ENCODE measurements around the gene AMFR. TPM values are rescaled to one million over a fixed set of nuclear protein-coding genes. Genes with fewer than 3 reads are reported as not detected.

The AMFR gene
- total RNA-seq, 2 donors from 2014 or later = 64.8 to 102 TPM

GRCh38 chr16:56421313-56421712 is 4.0 kb downstream of the AMFR start:
- no peak for ATAC-seq
- H3K36me3 Mint-ChIP-seq (ENCODE audit: low read depth) = no peaks in the 10 kb centered on the region
- H3K4me1 Mint-ChIP-seq = peaks cover 33% of the 10 kb centered on the region

GRCh38 chr16:56420613-56421012 is 4.7 kb downstream of the AMFR start:
- H3K36me3 Mint-ChIP-seq (ENCODE audit: low read depth) = no peaks in the 10 kb centered on the region
- DNase-seq (no peak), ATAC-seq (no peak)
- H3K9me3 ChIP-seq (ENCODE audit: control insufficient read depth, low read length, poor library complexity, severe bottlenecking) = no peaks in the 10 kb centered on the region
- H3K27ac Mint-ChIP-seq = peak overlapping the region; percentile 37
- H3K4me1 Mint-ChIP-seq = peaks cover 36% of the 10 kb centered on the region
- no peak overlapping the region for H3K4me3 Mint-ChIP-seq
- H3K27me3 Mint-ChIP-seq = no peaks in the 10 kb centered on the region

More at GRCh38 chr16:56421313-56421712, 4.0 kb downstream of the AMFR start:
- H3K4me3 Mint-ChIP-seq = no peak overlapping the region
- H3K27me3 Mint-ChIP-seq = no peaks in the 10 kb centered on the region
- H3K27ac Mint-ChIP-seq = no peak overlapping the region
- no peaks in the 10 kb centered on the region for H3K9me3 ChIP-seq (ENCODE audit: control insufficient read depth, low read length, poor library complexity, severe bottlenecking)
- DNase-seq = no peak

- no peak for DNase-seq
- H3K27me3 Mint-ChIP-seq = no peaks in the 10 kb centered on the region
- H3K27ac Mint-ChIP-seq = peak overlapping the region; percentile 37
- H3K36me3 Mint-ChIP-seq (ENCODE audit: low read depth) = no peaks in the 10 kb centered on the region
- no peak overlapping the region for H3K4me3 Mint-ChIP-seq
- peaks cover 40% of the 10 kb centered on the region for H3K4me1 Mint-ChIP-seq
- H3K9me3 ChIP-seq (ENCODE audit: control insufficient read depth, low read length, poor library complexity, severe bottlenecking) = no peaks in the 10 kb centered on the region
- no peak for ATAC-seq
Observed at GRCh38 chr16:56419740-56420548, 5.4 kb downstream of the AMFR start.

- Mint-ChIP-seq H3K4me3 (no peak overlapping the region), H3K4me1 (peaks cover 23% of the 10 kb centered on the region), H3K36me3 (ENCODE audit: low read depth) (peaks cover 2% of the 10 kb centered on the region), H3K27me3 (no peaks in the 10 kb centered on the region), H3K27ac (no peak overlapping the region)
- ATAC-seq (no peak), DNase-seq (no peak)
- H3K9me3 ChIP-seq (ENCODE audit: control insufficient read depth, low read length, poor library complexity, severe bottlenecking) = no peaks in the 10 kb centered on the region
Observed at GRCh38 chr16:56417138-56417537, 8.2 kb downstream of the AMFR start.

- Mint-ChIP-seq H3K36me3 (ENCODE audit: low read depth) (peaks cover 2% of the 10 kb centered on the region), H3K27me3 (no peaks in the 10 kb centered on the region), H3K4me1 (peaks cover 19% of the 10 kb centered on the region), H3K27ac (no peak overlapping the region), H3K4me3 (no peak overlapping the region)
- no peak for ATAC-seq
- no peak for DNase-seq
- no peaks in the 10 kb centered on the region for H3K9me3 ChIP-seq (ENCODE audit: control insufficient read depth, low read length, poor library complexity, severe bottlenecking)
Observed at GRCh38 chr16:56415875-56416274, 9.5 kb downstream of the AMFR start.

- Mint-ChIP-seq H3K36me3 (ENCODE audit: low read depth) (peaks cover 2% of the 10 kb centered on the region), H3K4me3 (no peak overlapping the region), H3K27ac (no peak overlapping the region), H3K4me1 (peaks cover 11% of the 10 kb centered on the region), H3K27me3 (no peaks in the 10 kb centered on the region)
- ATAC-seq (no peak), DNase-seq (no peak)
- no peaks in the 10 kb centered on the region for H3K9me3 ChIP-seq (ENCODE audit: control insufficient read depth, low read length, poor library complexity, severe bottlenecking)
Observed at GRCh38 chr16:56414366-56414765, 11.0 kb downstream of the AMFR start.

GRCh38 chr16:56413381-56413780 is 12.0 kb downstream of the AMFR start:
- no peak for ATAC-seq

GRCh38 chr16:56411624-56412023 is 13.7 kb downstream of the AMFR start:
- ATAC-seq (no peak), DNase-seq (no peak)
- H3K4me3 Mint-ChIP-seq = no peak overlapping the region
- peaks cover 13% of the 10 kb centered on the region for H3K4me1 Mint-ChIP-seq
- no peaks in the 10 kb centered on the region for H3K27me3 Mint-ChIP-seq
- H3K27ac Mint-ChIP-seq = no peak overlapping the region
- no peaks in the 10 kb centered on the region for H3K9me3 ChIP-seq (ENCODE audit: control insufficient read depth, low read length, poor library complexity, severe bottlenecking)
- peaks cover 6% of the 10 kb centered on the region for H3K36me3 Mint-ChIP-seq (ENCODE audit: low read depth)

More at GRCh38 chr16:56413381-56413780, 12.0 kb downstream of the AMFR start:
- peaks cover 12% of the 10 kb centered on the region for H3K4me1 Mint-ChIP-seq
- H3K27me3 Mint-ChIP-seq = no peaks in the 10 kb centered on the region
- no peak overlapping the region for H3K27ac Mint-ChIP-seq
- no peak for DNase-seq
- H3K36me3 Mint-ChIP-seq (ENCODE audit: low read depth) = peaks cover 4% of the 10 kb centered on the region
- no peak overlapping the region for H3K4me3 Mint-ChIP-seq
- H3K9me3 ChIP-seq (ENCODE audit: control insufficient read depth, low read length, poor library complexity, severe bottlenecking) = no peaks in the 10 kb centered on the region

GRCh38 chr16:56411123-56411522 is 14.2 kb downstream of the AMFR start:
- Mint-ChIP-seq H3K4me1 (peaks cover 13% of the 10 kb centered on the region), H3K27me3 (no peaks in the 10 kb centered on the region), H3K36me3 (ENCODE audit: low read depth) (peaks cover 6% of the 10 kb centered on the region), H3K27ac (no peak overlapping the region), H3K4me3 (no peak overlapping the region)
- ATAC-seq (no peak), DNase-seq (no peak)
- no peaks in the 10 kb centered on the region for H3K9me3 ChIP-seq (ENCODE audit: control insufficient read depth, low read length, poor library complexity, severe bottlenecking)

- Mint-ChIP-seq H3K4me3 (no peak overlapping the region), H3K27me3 (no peaks in the 10 kb centered on the region), H3K4me1 (peaks cover 5% of the 10 kb centered on the region), H3K27ac (no peak overlapping the region), H3K36me3 (ENCODE audit: low read depth) (peaks cover 6% of the 10 kb centered on the region)
- ATAC-seq = no peak
- DNase-seq = no peak
- no peaks in the 10 kb centered on the region for H3K9me3 ChIP-seq (ENCODE audit: control insufficient read depth, low read length, poor library complexity, severe bottlenecking)
Observed at GRCh38 chr16:56409195-56409594, 16.1 kb downstream of the AMFR start.

- Mint-ChIP-seq H3K4me1 (peaks cover 4% of the 10 kb centered on the region), H3K36me3 (ENCODE audit: low read depth) (peaks cover 5% of the 10 kb centered on the region), H3K4me3 (no peak overlapping the region), H3K27ac (no peak overlapping the region), H3K27me3 (no peaks in the 10 kb centered on the region)
- no peaks in the 10 kb centered on the region for H3K9me3 ChIP-seq (ENCODE audit: control insufficient read depth, low read length, poor library complexity, severe bottlenecking)
- DNase-seq (no peak), ATAC-seq (no peak)
Observed at GRCh38 chr16:56408379-56409098, 16.8 kb downstream of the AMFR start.

- Mint-ChIP-seq H3K36me3 (ENCODE audit: low read depth) (peaks cover 9% of the 10 kb centered on the region), H3K4me3 (no peak overlapping the region), H3K27ac (no peak overlapping the region), H3K4me1 (peaks cover 2% of the 10 kb centered on the region), H3K27me3 (no peaks in the 10 kb centered on the region)
- no peaks in the 10 kb centered on the region for H3K9me3 ChIP-seq (ENCODE audit: control insufficient read depth, low read length, poor library complexity, severe bottlenecking)
- no peak for DNase-seq
- no peak for ATAC-seq
Observed at GRCh38 chr16:56405977-56406672, 19.2 kb downstream of the AMFR start.

GRCh38 chr16:56401482-56401881 is 23.9 kb downstream of the AMFR start:
- Mint-ChIP-seq H3K4me3 (no peak overlapping the region), H3K36me3 (ENCODE audit: low read depth) (peaks cover 9% of the 10 kb centered on the region), H3K4me1 (peaks cover 9% of the 10 kb centered on the region), H3K27me3 (no peaks in the 10 kb centered on the region), H3K27ac (no peak overlapping the region)
- H3K9me3 ChIP-seq (ENCODE audit: control insufficient read depth, low read length, poor library complexity, severe bottlenecking) = no peaks in the 10 kb centered on the region
- no peak for ATAC-seq
- no peak for DNase-seq

All from T-helper 17 cell (primary cell).